Breast epithelium (tissue), 3 donors: ENCODE results near the gene SULT1A1.
"Not testable (repeated sequence)": the region's sequence is repeated elsewhere in the genome, so short reads cannot be mapped to it uniquely, and the experiment has no call there.

Experiments
- POLR2A ChIP-seq: fragments of 450-650 bp; IDR thresholded peaks from one replicate; pipeline ENCODE4 v1.6.1; 2016; ENCODE audit warnings: antibody characterized with exemption, mild to moderate bottlenecking, moderate library complexity
- POLR2AphosphoS5 ChIP-seq, 3 donors: sonication (generic); formaldehyde crosslinking; IDR thresholded peaks; one replicate each; pipeline ENCODE4 v1.6.1; 2017; ENCODE audit warnings: antibody characterized with exemption in 3 of 3
- TF ChIP-seq, protein P1 (sequence below), 3 donors: fragments of 450-650 bp; IDR thresholded peaks; one replicate each; pipeline ENCODE4 v1.5.1; 2016 to 2017; ENCODE audit warnings: antibody characterized with exemption in 3 of 3, mild to moderate bottlenecking in 3 of 3, moderate library complexity in 3 of 3

DNA sequence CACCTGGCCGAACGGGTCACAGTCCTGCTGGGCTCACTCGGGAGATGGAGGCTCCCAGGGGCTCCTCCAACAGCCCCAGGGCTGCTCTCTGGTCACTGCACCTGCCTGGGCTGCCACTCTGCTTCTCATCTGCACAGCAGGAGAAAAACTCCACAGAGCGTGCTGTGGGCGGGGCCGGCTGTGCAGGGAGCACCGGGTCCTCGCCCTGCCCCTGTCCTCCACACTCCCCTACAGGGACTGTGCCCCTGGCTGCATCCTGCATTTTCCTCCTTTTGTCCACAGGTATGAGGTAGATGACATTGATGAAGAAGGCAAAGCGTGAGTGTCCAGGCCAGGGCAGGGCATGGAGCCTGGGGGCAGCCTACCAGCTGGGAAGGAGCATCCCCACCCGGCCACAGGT is 7.8 kb downstream of the SULT1A1 start:
- not testable (repeated sequence) for TF ChIP-seq POLR2A; POLR2AphosphoS5 (IDR thresholded peaks at IDR 0.05)
- TF ChIP-seq, protein P1, sequence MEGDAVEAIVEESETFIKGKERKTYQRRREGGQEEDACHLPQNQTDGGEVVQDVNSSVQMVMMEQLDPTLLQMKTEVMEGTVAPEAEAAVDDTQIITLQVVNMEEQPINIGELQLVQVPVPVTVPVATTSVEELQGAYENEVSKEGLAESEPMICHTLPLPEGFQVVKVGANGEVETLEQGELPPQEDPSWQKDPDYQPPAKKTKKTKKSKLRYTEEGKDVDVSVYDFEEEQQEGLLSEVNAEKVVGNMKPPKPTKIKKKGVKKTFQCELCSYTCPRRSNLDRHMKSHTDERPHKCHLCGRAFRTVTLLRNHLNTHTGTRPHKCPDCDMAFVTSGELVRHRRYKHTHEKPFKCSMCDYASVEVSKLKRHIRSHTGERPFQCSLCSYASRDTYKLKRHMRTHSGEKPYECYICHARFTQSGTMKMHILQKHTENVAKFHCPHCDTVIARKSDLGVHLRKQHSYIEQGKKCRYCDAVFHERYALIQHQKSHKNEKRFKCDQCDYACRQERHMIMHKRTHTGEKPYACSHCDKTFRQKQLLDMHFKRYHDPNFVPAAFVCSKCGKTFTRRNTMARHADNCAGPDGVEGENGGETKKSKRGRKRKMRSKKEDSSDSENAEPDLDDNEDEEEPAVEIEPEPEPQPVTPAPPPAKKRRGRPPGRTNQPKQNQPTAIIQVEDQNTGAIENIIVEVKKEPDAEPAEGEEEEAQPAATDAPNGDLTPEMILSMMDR (IDR thresholded peaks at IDR 0.05) = not testable (repeated sequence)
